IMR-90 (cell line): Measurements from ENCODE around the gene PTPRN2. TPM values are rescaled to one million over a fixed set of nuclear protein-coding genes. Genes with fewer than 3 reads are reported as not detected.

ENCODE experiments used
- ATAC-seq: fragments of 200-7000 bp; cut with Tn5 transposase; 2 replicates; pipeline ENCODE4 v1.9.1; 2020; ENCODE audit warnings: low read depth, mild to moderate bottlenecking, moderate library complexity
- BruUV-seq: library from RNA; stranded (reverse); fragments of 400-500 nt; replicated peaks from 2 replicates; lab custom pipeline; 2021; lab: Mats Ljungman, UMichigan
- CTCF ChIA-PET: fragments of 300-600 bp; formaldehyde crosslinking; extraction: SDS; loops from one replicate; lab custom pipeline; 2021; ENCODE audit warnings: antibody characterized with exemption; lab: Yijun Ruan, JAX
- POLR2A ChIA-PET: fragments of 300-600 bp; sonication (Branson Sonifier 250); formaldehyde crosslinking; loops from one replicate; lab custom pipeline; 2022; ENCODE audit warnings: antibody characterized with exemption; ENCODE audit not compliant: unreplicated experiment; lab: Charles Lee
- DNase-seq: peaks from one replicate; pipeline ENCODE4 v3.0.0; 2013
- H2AFZ ChIP-seq: replicated peaks from 2 replicates; pipeline ENCODE3; 2013; ENCODE audit warnings: low read length, mild to moderate bottlenecking; ENCODE audit not compliant: poor library complexity
- H2AK5ac ChIP-seq: 2 replicates; pipeline ENCODE4 v1.6.1; 2013; ENCODE audit warnings: low read depth, low read length, inconsistent platforms
- H2AK9ac ChIP-seq: replicated peaks from 2 replicates; pipeline ENCODE3; 2013; ENCODE audit warnings: mild to moderate bottlenecking, low read depth, low read length, moderate library complexity; ENCODE audit not compliant: poor library complexity
- H2BK120ac ChIP-seq: 2 replicates; pipeline ENCODE4 v1.6.1; 2013; ENCODE audit warnings: low read depth, low read length, inconsistent platforms
- H2BK15ac ChIP-seq: 3 replicates; pipeline ENCODE4 v1.6.1; 2013; ENCODE audit warnings: low read depth, low read length, inconsistent platforms
- H2BK20ac ChIP-seq: 2 replicates; pipeline ENCODE4 v1.6.1; 2013; ENCODE audit warnings: low read depth, mild to moderate bottlenecking, inconsistent platforms, low read length, moderate library complexity
- H2BK5ac ChIP-seq: 2 replicates; pipeline ENCODE4 v1.6.1; 2013; ENCODE audit warnings: mild to moderate bottlenecking, low read depth, low read length, inconsistent platforms; ENCODE audit not compliant: poor library complexity, severe bottlenecking
- H3K14ac ChIP-seq: replicated peaks from 2 replicates; pipeline ENCODE4 v1.6.1; 2013; ENCODE audit warnings: low read depth, low read length, inconsistent platforms
- H3K18ac ChIP-seq: 2 replicates; pipeline ENCODE4 v1.6.1; 2013; ENCODE audit warnings: low read depth, low read length, control low read depth
- H3K23ac ChIP-seq: 2 replicates; pipeline ENCODE4 v1.6.1; 2013; ENCODE audit warnings: low read depth, low read length, inconsistent platforms
- H3K27ac ChIP-seq: 2 replicates; pipeline ENCODE4 v1.5.1; 2013; ENCODE audit warnings: mild to moderate bottlenecking, control low read depth, low read length; ENCODE audit not compliant: insufficient read depth
- H3K27me3 ChIP-seq: 2 replicates; pipeline ENCODE4 v1.6.1; 2013; ENCODE audit warnings: low read length; ENCODE audit not compliant: control insufficient read depth, insufficient read depth
- H3K36me3 ChIP-seq: 2 replicates; pipeline ENCODE4 v1.6.1; 2013; ENCODE audit warnings: low read length, mixed read lengths; ENCODE audit not compliant: control insufficient read depth, insufficient read depth
- H3K4ac ChIP-seq: 2 replicates; pipeline ENCODE4 v1.6.1; 2013; ENCODE audit warnings: low read depth, low read length, inconsistent platforms
- H3K4me1 ChIP-seq: 2 replicates; pipeline ENCODE4 v1.6.1; 2013; ENCODE audit warnings: low read length, mixed read lengths; ENCODE audit not compliant: control insufficient read depth, insufficient read depth
- H3K4me2 ChIP-seq: 2 replicates; pipeline ENCODE4 v1.6.1; 2013; ENCODE audit warnings: low read depth, mild to moderate bottlenecking, control low read depth, low read length, moderate library complexity
- H3K4me3 ChIP-seq: 2 replicates; pipeline ENCODE4 v1.5.1; 2013; ENCODE audit warnings: low read depth, mild to moderate bottlenecking, control low read depth, low read length, moderate library complexity; ENCODE audit not compliant: insufficient read depth
- H3K56ac ChIP-seq: 2 replicates; pipeline ENCODE4 v1.6.1; 2013; ENCODE audit warnings: low read length, inconsistent platforms; ENCODE audit not compliant: insufficient read depth; ENCODE audit errors: extremely low read depth
- H3K79me1 ChIP-seq, 2 experiments: 2 replicates each; pipeline ENCODE4 v1.6.1; 2013; ENCODE audit warnings: low read length in 2 of 2, inconsistent platforms in 1 of 2, low read depth in 1 of 2
- H3K9ac ChIP-seq: 2 replicates; pipeline ENCODE4 v1.6.1; 2013; ENCODE audit warnings: low read depth, low read length, control low read depth
- H3K9me1 ChIP-seq: 2 replicates; pipeline ENCODE4 v1.6.1; 2013; ENCODE audit warnings: low read length, inconsistent platforms; ENCODE audit not compliant: insufficient read depth
- H3K9me3 ChIP-seq: 2 replicates; pipeline ENCODE4 v1.6.1; 2013; ENCODE audit warnings: low read length; ENCODE audit not compliant: control insufficient read depth, insufficient read depth
- H4K20me1 ChIP-seq: 2 replicates; pipeline ENCODE4 v1.6.1; 2013; ENCODE audit warnings: low read length, inconsistent platforms; ENCODE audit not compliant: insufficient read depth
- H4K5ac ChIP-seq: 2 replicates; pipeline ENCODE4 v1.6.1; 2013; ENCODE audit warnings: mild to moderate bottlenecking, low read depth, low read length, control low read depth
- H4K8ac ChIP-seq, 2 experiments: 2 replicates each; pipeline ENCODE4 v1.6.1; 2013; ENCODE audit warnings: low read depth in 2 of 2, low read length in 2 of 2, control low read depth in 1 of 2, inconsistent platforms in 1 of 2
- H4K91ac ChIP-seq: 2 replicates; pipeline ENCODE4 v1.6.1; 2013; ENCODE audit warnings: low read depth, low read length, inconsistent platforms; ENCODE audit not compliant: insufficient read depth
- SMC3 ChIP-seq: fragments of 150-350 bp; IDR thresholded peaks from 2 replicates; pipeline ENCODE4 v1.6.1; 2016; ENCODE audit warnings: low read depth, mild to moderate bottlenecking, antibody characterized with exemption, low read length, moderate library complexity
- WGBS, 2 experiments: methylation state at CpG; one replicate each; pipeline versions ENCODE4 v1.1.5 to v1.1.7; 2013; ENCODE audit warnings: missing lambda C conversion rate in 2 of 2; ENCODE audit not compliant: insufficient read length in 1 of 2; ENCODE audit errors: extremely low coverage in 2 of 2; 5-methylcytosine and 5-hydroxymethylcytosine counted together
- dilution Hi-C: fragments of 300-500 bp; cut with HindIII; formaldehyde crosslinking; loops from one replicate; pipeline ENCODE4 v1.14.3; 2018; ENCODE audit warnings: low sequenced_read_pairs; ENCODE audit not compliant: unreplicated experiment
- in situ Hi-C: fragments of 300-500 bp; cut with MboI; formaldehyde crosslinking; loops from 3 replicates; pipeline ENCODE4 v1.14.3; 2019; ENCODE audit warnings: low sequenced_read_pairs, inconsistent platforms, mixed read lengths
- intact Hi-C: fragments of 100-400 bp; cut with micrococcal nuclease; formaldehyde crosslinking; loops from 2 replicates; pipeline ENCODE4 v1.10.0; 2022
- polyA plus RNA-seq, 3 experiments: library from polyadenylated mRNA; depleted of rRNA; stranded (reverse); fragments of >200 nt; gene quantifications; 2 replicates each; pipeline ENCODE4 v1.2.3, GENCODE V29; 2012; ENCODE audit warnings: low replicate concordance in 1 of 3
- total RNA-seq: library from RNA; depleted of rRNA; stranded (reverse); fragments of >200 nt; gene quantifications from 2 replicates; pipeline ENCODE4 v1.2.3, GENCODE V29; 2012

The PTPRN2 gene
- total and polyA plus RNA-seq, 2 of the 4 experiments (the other 2 are of a cell fraction): 0.03 TPM; not detected in 1

GRCh38 chr7:158477866-158478265 is 109.8 kb downstream of the PTPRN2 start:
- ChIA-PET CTCF (no interaction called here), POLR2A (no interaction called here)
- 74% methylated on average over 11 of the region's 13 CpGs; no CpG with 5 or more reads in 1 of the 2 experiments for WGBS, 2 experiments
- in situ Hi-C loops (no loop called here), intact Hi-C loops (no loop called here), dilution Hi-C loops (no loop called here)
- no peaks in the 10 kb centered on the region for H3K79me1 ChIP-seq
- H3K36me3 ChIP-seq: no peaks in the 10 kb centered on the region
- no peak overlapping the region for H3K27ac ChIP-seq
- DNase-seq: no peak
- H4K91ac ChIP-seq: no peak overlapping the region
- peaks cover 57% of the 10 kb centered on the region for H3K9me3 ChIP-seq
- H3K23ac ChIP-seq: no peak overlapping the region
- no peak overlapping the region for H3K4ac ChIP-seq
- no peak overlapping the region for H2AK9ac ChIP-seq
- no peak overlapping the region for H3K4me3 ChIP-seq
- no peak overlapping the region for H3K56ac ChIP-seq
- no peak overlapping the region for H2BK5ac ChIP-seq
- no peak overlapping the region for H3K4me2 ChIP-seq
- no TSS peak for BruUV-seq
- no peak overlapping the region for H3K18ac ChIP-seq
- no peak overlapping the region for H4K5ac ChIP-seq
- no peak for TF ChIP-seq SMC3
- H2AFZ ChIP-seq: no peak overlapping the region
- H3K4me1 ChIP-seq: no peaks in the 10 kb centered on the region
- H3K9me1 ChIP-seq: no peaks in the 10 kb centered on the region
- H3K9ac ChIP-seq: no peak overlapping the region
- H2BK120ac ChIP-seq: no peak overlapping the region
- no peak overlapping the region for H3K14ac ChIP-seq
- ATAC-seq: no peak
- no peak overlapping the region for H2BK20ac ChIP-seq
- no peak overlapping the region for H2AK5ac ChIP-seq
- no peaks in the 10 kb centered on the region for H3K27me3 ChIP-seq
- H4K8ac ChIP-seq: no peak overlapping the region
- H2BK15ac ChIP-seq: no peak overlapping the region
- H4K20me1 ChIP-seq: no peaks in the 10 kb centered on the region
